Activated CD4-positive, alpha-beta T cell treated with anti-CD3 and anti-CD28 coated beads, Interleukin-10, Interleukin-2, amounts not matched to agents 100 ng/mL and 50 ng/mL, durations not matched to agents 16 hours and 8 hours (primary cell): ENCODE measurements around the gene PLXNC1.

ENCODE experiments used
- DNase-seq: peaks from one replicate; pipeline ENCODE4 v3.0.0-alpha.2; 2020

PLXNC1 gene

DNA sequence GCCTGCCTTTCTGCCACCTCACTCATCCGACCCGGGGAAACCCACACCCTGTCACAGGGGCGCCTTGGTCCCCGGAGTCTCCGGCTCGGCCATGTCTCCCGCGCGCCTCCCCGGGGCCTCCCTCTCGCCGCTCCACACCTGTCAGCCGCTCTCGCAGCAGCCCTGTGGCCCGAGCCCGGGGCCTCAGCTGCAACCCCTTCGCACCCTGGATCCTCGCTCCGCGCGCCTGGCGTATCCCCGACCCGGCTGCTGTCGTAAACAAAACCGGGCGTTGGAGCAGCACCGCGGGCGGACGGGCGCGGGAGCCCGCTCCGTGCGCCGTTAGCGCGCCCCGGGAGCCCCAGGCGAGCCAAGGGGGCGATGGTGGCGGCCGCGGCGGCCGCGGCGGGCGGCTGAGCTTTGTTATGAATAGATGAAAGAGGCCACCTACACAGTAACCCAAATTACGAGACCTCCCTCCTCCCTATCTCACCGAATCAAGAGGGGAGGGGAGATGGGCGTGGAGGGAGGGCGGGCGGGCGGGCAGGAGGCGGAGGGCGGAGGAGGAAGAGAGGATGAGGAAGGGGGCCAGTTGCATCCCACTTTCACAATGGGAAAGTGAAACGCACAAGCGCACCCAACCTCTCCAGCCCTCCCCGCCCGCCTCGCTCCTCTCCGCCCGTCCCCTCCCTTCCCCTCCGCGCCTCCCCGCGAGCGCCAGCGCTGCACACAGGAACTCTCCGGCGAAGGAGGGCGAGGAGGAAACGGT lies at the start of gene PLXNC1:
Gene PLXNC1, plus strand, starts transcription at position 587 of the 748 bp plus-strand sequence. CDS start 395 bp downstream, outside the sequence.
- DNase-seq: peak; percentile 79

DNA sequence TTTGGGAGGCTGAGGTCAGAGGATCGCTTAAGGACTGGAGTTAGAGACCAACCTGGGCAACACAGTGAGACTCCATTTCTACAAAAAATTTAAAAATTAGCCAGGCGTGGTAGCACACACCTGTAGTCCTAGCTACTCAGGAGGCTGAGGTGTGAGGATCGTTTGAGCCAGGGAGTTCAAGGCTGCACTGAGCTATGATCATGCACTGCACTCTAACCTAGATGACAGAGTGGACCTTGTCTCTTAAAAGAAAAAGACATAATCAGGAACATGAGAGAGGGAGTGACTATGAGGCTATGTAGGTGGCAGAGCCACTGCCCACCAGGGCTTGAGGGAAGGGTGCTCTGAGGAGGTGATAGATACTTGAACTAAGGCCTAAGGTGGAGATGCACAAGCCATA lies 49.2 kb upstream of the PLXNC1 start:
- DNase-seq: no peak

GRCh38 chr12:94099632-94100031 lies 48.7 kb upstream of the PLXNC1 start:
- no peak for DNase-seq

- peak; percentile 53 for DNase-seq
Measured at GRCh38 chr12:94100211-94100627, 48.2 kb upstream of the PLXNC1 start.

GRCh38 chr12:94100990-94101737 lies 47.2 kb upstream of the PLXNC1 start:
- peak; percentile 78 for DNase-seq

DNA sequence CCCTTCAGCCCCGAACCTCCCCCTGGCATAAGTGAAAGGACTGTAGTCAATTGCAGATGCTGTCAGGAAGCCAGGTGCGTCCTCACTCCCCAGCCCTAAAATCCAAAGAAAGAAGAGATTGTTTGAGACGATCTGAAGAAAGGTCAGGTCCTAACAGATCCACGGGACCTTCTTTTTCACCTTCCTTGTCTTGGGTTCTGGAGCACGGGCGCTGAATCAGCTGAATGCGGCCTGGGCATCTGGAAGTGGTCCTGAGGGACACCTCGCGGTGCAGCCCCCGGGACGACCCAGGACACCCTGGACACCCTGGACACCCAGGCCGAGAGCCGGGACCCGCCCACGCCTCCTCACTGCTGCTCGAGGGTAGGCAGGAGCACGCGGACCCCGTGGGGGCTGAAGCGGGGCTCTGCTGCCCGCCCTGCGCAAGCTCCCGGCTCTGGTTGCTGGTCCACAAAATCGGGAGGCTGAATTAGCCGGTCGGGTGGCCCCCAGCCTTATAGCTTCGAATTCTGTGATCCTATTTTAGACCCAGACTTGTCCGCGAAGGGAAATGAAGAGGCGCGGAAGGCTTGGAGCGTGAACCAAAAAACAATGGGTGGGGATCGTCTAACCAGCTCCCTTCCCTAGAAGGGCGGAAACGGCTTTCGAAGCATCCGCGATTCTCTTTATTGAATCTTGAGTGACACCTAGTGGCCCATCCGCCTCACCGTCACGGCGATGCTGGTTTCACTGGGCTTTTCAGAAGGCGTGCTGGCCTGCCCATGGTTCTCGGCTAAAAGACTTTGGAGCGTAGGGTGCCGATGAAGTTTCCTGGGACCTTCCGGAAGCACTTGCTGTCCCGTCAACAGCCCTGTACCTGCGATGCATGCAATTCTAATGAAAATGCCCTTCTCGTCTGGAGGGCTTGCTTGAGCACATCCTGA lies 46.4 kb upstream of the PLXNC1 start:
- DNase-seq: peak; percentile 92

GRCh38 chr12:94103986-94104385 lies 44.4 kb upstream of the PLXNC1 start:
- DNase-seq: no peak

DNA sequence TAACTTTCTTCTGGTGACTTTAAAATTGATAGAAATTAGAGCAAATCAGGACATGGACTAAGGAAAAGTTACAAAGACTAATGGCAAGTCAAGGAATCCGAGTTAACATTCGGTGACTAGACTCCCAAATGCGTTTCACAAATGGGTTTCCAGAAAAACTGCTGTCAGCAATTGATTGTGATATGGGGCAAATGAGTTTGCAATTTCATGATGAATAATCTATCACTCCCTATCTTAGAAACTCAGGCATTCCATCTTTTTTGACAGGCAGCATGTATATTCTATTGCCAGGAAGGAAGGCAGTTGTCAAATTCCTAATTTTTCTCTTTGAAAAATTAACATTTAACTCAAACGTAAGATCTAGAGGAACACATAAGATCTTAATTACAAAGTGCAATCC lies 40.5 kb upstream of the PLXNC1 start:
- DNase-seq: no peak

DNA sequence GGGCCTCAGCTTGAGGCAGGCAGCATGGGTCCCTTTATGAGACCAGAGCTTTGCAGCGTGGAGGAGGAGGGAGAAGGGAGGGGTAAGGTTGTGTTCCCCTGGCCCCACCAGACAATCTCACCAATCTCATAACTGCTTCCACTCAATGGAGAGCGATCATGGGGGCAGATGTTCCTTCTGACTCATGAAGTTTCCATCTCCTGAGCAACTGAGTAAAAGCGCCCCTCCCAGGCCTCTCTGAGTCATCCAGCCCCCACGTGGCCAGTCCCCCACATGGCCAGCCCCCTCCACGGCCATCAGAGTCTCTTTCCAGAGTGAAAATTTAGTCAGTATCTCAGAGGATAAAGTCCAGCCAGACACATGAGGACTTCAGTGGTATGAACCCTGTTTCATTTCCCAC lies 39.2 kb upstream of the PLXNC1 start:
- peak; percentile 61 for DNase-seq

GRCh38 chr12:94110258-94110657 lies 38.1 kb upstream of the PLXNC1 start:
- DNase-seq: no peak

GRCh38 chr12:94111302-94111701 lies 37.1 kb upstream of the PLXNC1 start:
- no peak for DNase-seq

- no peak for DNase-seq
Measured at GRCh38 chr12:94112121-94112520, 36.3 kb upstream of the PLXNC1 start.

DNA sequence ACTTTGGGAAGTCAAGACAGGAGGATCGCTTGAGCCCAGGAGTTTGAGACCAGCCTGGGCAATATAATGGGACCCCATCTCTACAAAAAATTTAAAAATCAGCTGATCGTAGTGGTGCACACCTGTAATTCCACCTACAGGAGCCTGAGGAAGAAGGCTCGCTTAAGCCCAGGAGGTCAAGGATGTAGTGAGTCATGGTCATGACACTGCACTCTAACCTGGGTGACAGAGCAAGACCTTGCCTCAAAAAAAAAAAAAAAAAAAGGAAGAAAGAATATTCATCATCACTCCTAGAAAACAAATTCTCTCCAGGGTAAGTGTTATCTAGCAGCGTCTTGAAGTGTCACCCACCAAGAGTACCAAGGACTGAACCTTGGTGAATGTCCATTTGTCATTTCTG lies 34.2 kb upstream of the PLXNC1 start:
- no peak for DNase-seq

DNA sequence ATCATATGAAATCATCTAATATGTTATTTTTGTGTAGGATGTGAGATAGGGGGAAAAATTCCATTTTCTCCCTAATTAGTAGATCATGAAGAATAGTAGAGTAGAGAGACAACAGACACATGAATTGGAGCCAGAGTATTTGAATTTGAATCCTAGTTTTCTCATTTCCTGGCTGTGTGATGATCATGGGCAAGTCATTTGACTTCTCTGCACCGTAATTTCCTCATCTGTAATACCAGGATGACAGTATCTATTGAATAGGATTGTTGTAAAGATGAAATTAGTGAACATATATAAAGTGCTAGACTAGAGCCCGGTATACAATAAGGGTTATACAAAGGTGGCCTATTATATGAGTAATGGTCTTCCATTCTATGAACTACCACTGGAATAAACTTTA lies 32.2 kb upstream of the PLXNC1 start:
- DNase-seq: no peak

- DNase-seq: no peak
Measured at GRCh38 chr12:94121886-94122285, 26.5 kb upstream of the PLXNC1 start.

DNA sequence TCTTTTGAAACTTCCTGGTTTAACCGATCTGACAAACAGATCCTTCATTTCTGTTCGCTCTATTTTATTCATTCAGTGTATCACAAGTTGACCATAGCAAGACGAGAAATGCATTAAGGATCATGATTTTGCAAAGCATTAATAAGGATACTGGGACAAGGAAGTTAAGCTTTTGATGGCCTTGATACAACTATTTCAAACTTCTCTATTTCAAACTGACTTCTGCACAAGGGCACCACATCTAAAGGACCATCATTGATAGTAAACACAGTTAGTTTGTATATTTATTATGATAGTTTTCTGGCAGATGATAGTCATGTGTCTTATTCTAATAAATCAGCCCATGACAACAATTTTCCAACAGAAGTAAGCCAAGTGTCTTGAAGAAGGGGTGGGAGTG lies 25.8 kb upstream of the PLXNC1 start:
- DNase-seq: no peak

DNA sequence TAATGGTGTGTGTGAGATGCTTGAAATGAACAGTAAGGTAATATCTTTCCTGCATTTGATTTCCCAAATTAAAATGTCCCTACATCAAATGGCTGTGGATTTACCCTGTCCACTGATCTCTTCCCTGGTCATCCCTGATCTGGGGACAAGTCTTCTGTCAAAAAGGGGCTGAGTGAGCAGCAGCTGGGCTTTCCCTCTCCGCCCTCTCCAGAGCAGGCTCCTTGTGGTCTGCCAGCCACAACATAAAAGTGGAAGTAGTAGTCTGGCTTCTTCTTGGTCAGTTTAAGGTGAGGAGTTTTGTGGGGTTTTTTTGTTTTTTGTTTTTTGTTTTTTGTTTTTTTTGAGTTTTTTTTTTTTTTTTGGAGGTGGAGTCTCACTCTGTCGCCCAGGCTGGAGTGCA lies 25.2 kb upstream of the PLXNC1 start:
- no peak for DNase-seq

GRCh38 chr12:94126067-94126466 lies 22.3 kb upstream of the PLXNC1 start:
- no peak for DNase-seq

DNA sequence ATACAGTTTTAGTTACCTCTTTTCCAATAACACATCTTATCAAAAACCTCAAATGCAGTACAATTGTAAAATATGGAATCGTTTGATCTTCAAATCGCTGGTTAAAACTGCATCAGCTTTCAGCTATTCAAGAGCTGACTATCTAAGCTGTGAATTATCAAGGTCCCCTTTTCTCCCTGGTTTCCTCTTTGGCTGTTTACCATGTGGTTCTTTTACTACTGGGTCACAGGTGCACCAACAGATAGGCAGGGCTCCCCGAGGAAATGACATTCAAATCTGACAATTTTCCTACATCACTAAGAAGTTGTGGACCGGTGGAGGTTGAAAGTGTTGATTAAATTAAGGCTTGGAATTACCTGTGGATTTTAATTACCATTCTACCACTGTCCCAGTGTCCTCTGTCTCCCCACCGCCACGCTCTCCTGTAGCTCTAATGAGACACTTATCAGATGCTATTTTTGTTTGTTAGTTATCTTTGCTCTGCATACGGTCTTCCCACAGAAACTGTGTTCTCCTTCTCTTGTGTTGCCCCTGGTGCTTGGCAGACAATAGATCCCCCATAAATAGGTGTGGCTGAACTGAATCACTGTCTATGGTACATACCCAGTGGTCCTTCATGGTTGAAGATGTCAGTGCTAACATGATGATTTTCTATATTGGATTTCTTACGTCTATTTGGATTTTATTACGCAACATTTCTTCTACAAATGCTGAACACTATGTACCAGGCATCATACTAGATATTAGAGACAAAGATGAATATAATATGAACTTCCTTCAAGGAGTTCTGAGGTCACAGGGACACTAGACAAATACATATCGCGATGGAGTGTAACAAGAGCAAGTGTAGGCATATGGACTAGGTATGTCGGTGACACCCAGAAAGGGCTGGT lies 20.9 kb upstream of the PLXNC1 start:
- DNase-seq: no peak

DNA sequence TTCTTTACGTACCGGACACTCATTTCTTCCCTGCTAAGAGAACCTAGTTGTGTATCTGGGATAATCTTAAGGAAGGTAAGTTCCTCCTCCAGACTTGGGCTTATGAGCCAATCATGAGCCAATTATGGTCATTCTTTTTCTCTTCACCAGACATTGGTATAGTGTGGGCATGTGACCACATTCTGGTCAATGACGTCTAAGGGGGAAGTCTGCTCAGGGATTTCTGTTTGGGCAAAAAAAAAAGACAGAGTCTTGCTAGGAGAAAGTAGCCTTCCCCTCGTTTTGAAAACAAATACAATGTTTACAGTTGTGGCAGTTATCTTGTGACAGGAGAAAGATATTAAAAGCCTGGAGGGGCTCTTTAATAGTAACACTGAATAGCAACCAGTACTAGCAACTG lies 20.1 kb upstream of the PLXNC1 start:
- DNase-seq: no peak

DNA sequence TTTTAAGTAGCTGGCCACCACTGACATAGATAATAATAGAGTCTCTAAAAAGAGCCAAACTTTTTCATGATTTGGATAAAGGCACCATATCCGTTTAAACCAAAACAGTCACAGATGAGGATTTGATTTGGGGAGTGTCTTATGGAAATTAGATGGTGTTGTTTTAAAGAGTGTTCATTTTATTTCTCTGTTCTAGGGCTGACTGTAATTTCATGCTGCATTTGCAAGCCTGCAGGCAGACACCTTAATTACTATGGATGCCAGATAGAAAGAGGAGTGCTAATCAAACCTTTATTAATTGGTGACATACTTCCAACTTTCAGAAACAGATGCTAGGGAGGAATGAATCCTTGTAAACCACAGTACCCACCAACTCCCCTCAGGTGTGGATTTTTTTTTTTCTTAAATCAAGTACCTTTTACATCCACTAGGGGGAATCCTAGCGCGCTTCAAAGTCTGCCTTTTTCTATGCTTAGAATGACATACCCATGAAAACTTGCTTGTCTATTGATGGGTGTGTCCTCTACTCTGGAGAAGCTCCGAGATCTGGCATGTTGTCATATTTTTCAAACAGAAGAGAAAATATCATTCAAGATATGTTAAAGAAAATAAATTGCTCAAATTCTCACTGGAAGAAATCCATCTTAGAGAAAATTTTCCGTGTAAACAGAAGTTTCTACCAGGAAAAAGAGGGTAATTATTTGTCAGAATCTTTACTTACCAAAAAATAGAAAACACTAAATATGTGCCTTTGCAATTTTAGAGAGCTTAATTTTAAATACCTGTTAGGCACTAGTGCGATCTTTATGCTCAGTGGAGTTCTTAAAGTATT lies 14.2 kb upstream of the PLXNC1 start:
- DNase-seq: peak; percentile 60
